Jurkat, Clone E6-1 (cell line): ENCODE results near the gene ARAP2.

Experiments
- DNase-seq: peaks from one replicate; pipeline ENCODE4 v3.0.0-alpha.2; 2011; ENCODE audit warnings: low read depth, low spot score
- H3K4me3 ChIP-seq: 2 replicates; pipeline ENCODE4 v1.5.1; 2011; ENCODE audit warnings: mild to moderate bottlenecking, low read length, control low read depth, moderate library complexity

Gene ARAP2

GRCh38 chr4:36026348-36026880 lies 217.9 kb downstream of the ARAP2 start:
- DNase-seq = no peak
- H3K4me3 ChIP-seq = no peak overlapping the region

GRCh38 chr4:36024901-36025660 lies 219.2 kb downstream of the ARAP2 start:
- DNase-seq = no peak
- H3K4me3 ChIP-seq = no peak overlapping the region

- H3K4me3 ChIP-seq = no peak overlapping the region
- DNase-seq = no peak
Measured at GRCh38 chr4:36020351-36020750, 224.0 kb downstream of the ARAP2 start.
